GM23338 (cell line): ENCODE data around the gene PPP2R3B. TPM values are rescaled to one million over a fixed set of nuclear protein-coding genes. Genes with fewer than 3 reads are reported as not detected.

Experiments
- ATAC-seq: fragments of 200-7000 bp; cut with Tn5 transposase; 3 replicates; pipeline ENCODE4 v1.9.1; 2020
- DNase-seq: peaks from one replicate; pipeline ENCODE4 v3.0.0-alpha.2; 2015; ENCODE audit warnings: low spot score
- H2AFZ ChIP-seq: fragments of 200-600 bp; sonication (generic); 2 replicates; pipeline ENCODE4 v1.8.0; 2016; ENCODE audit warnings: antibody characterized with exemption, mild to moderate bottlenecking, moderate library complexity
- H3F3A ChIP-seq: fragments of 200-600 bp; sonication (generic); replicated peaks from 2 replicates; pipeline ENCODE4 v1.8.0; 2017; ENCODE audit warnings: antibody characterized with exemption, mixed run types, low read depth
- H3K27ac ChIP-seq: fragments of 200-600 bp; sonication (generic); 2 replicates; pipeline ENCODE4 v1.6.1; 2016; ENCODE audit warnings: low read depth
- H3K27me3 ChIP-seq: fragments of 200-600 bp; sonication (generic); 2 replicates; pipeline ENCODE4 v1.8.0; 2016; ENCODE audit warnings: mild to moderate bottlenecking, mixed run types, moderate library complexity; ENCODE audit not compliant: insufficient read depth
- H3K36me3 ChIP-seq: fragments of 200-600 bp; sonication (generic); 2 replicates; pipeline ENCODE4 v1.8.0; 2016; ENCODE audit warnings: mild to moderate bottlenecking; ENCODE audit not compliant: insufficient read depth
- H3K4me1 ChIP-seq: fragments of 200-600 bp; sonication (generic); 2 replicates; pipeline ENCODE4 v1.8.0; 2016; ENCODE audit warnings: mild to moderate bottlenecking, moderate library complexity; ENCODE audit not compliant: insufficient read depth
- H3K4me2 ChIP-seq: fragments of 200-600 bp; sonication (generic); 2 replicates; pipeline ENCODE4 v1.7.1; 2017; ENCODE audit warnings: mixed run types
- H3K4me3 ChIP-seq: fragments of 200-600 bp; sonication (generic); 2 replicates; pipeline ENCODE4 v1.6.1; 2016; ENCODE audit warnings: mixed run types
- H3K79me2 ChIP-seq: fragments of 200-600 bp; sonication (generic); replicated peaks from 2 replicates; pipeline ENCODE4 v1.8.0; 2017; ENCODE audit warnings: mild to moderate bottlenecking; ENCODE audit not compliant: insufficient read depth
- H3K9me2 ChIP-seq: fragments of 200-600 bp; sonication (generic); 2 replicates; pipeline ENCODE4 v1.8.0; 2017; ENCODE audit not compliant: insufficient read depth
- H4K20me1 ChIP-seq: fragments of 200-600 bp; sonication (generic); replicated peaks from 2 replicates; pipeline ENCODE4 v1.8.0; 2017; ENCODE audit warnings: mild to moderate bottlenecking; ENCODE audit not compliant: insufficient read depth
- H3K27ac Mint-ChIP-seq: 2 replicates; pipeline ENCODE4 v1.8.0; 2020; ENCODE audit warnings: inconsistent platforms, mild to moderate bottlenecking, moderate library complexity, mixed read lengths
- H3K27me3 Mint-ChIP-seq: 3 replicates; pipeline ENCODE4 v1.8.0; 2022; ENCODE audit warnings: low read depth, mild to moderate bottlenecking, moderate library complexity, mixed read lengths, inconsistent platforms; ENCODE audit not compliant: insufficient read depth, poor library complexity
- H3K36me3 Mint-ChIP-seq: 3 replicates; pipeline ENCODE4 v1.8.0; 2021; ENCODE audit warnings: low read depth, mild to moderate bottlenecking, inconsistent platforms, moderate library complexity, mixed read lengths
- H3K4me1 Mint-ChIP-seq: 3 replicates; pipeline ENCODE4 v1.8.0; 2020; ENCODE audit warnings: mild to moderate bottlenecking, inconsistent platforms, mixed read lengths
- H3K4me3 Mint-ChIP-seq: 3 replicates; pipeline ENCODE4 v1.8.0; 2021; ENCODE audit warnings: moderate library complexity, mild to moderate bottlenecking, inconsistent platforms, mixed read lengths
- H3K9me3 Mint-ChIP-seq: 3 replicates; pipeline ENCODE4 v1.8.0; 2020; ENCODE audit warnings: moderate library complexity, mild to moderate bottlenecking, inconsistent platforms, mixed read lengths
- CREB1 ChIP-seq: fragments of 250-450 bp; sonication (Bioruptor Pico); IDR thresholded peaks from 2 replicates; pipeline ENCODE4 v1.5.0; 2020; ENCODE audit warnings: low read depth, mild to moderate bottlenecking, moderate library complexity
- CTCF ChIP-seq, 2 experiments: fragments of 200-600 bp in 1 of 2; sonication (generic) in 1 of 2; conservative IDR thresholded peaks; 2 replicates each; pipeline versions ENCODE4 v1.5.1 to v1.6.1; 2016 to 2017; ENCODE audit warnings: antibody characterized with exemption in 2 of 2, low read depth in 2 of 2, mild to moderate bottlenecking in 2 of 2, moderate library complexity in 1 of 2
- ETS1 ChIP-seq: IDR thresholded peaks from 2 replicates; pipeline ENCODE4 v1.6.1; 2016; ENCODE audit warnings: antibody characterized with exemption
- EZH2phosphoT487 ChIP-seq: fragments of 200-600 bp; sonication (generic); IDR thresholded peaks from one replicate; pipeline ENCODE4 v1.8.1; 2018; ENCODE audit warnings: antibody characterized with exemption; ENCODE audit not compliant: unreplicated experiment
- JUNB ChIP-seq: IDR thresholded peaks from one replicate; pipeline ENCODE4 v1.6.1; 2016; ENCODE audit warnings: antibody characterized with exemption; ENCODE audit not compliant: unreplicated experiment
- NANOG ChIP-seq: IDR thresholded peaks from 2 replicates; pipeline ENCODE4 v1.6.1; 2016; ENCODE audit warnings: antibody characterized with exemption, borderline replicate concordance
- REST ChIP-seq: IDR thresholded peaks from one replicate; pipeline ENCODE4 v1.6.1; 2018; ENCODE audit warnings: antibody characterized with exemption; ENCODE audit not compliant: unreplicated experiment
- STAT1 ChIP-seq: IDR thresholded peaks from one replicate; pipeline ENCODE4 v1.6.1; 2016; ENCODE audit warnings: antibody characterized with exemption; ENCODE audit not compliant: unreplicated experiment
- ZNF114 ChIP-seq: fragments of 250-450 bp; sonication (Bioruptor Pico); IDR thresholded peaks from 2 replicates; pipeline ENCODE4 v1.5.0; 2020; ENCODE audit warnings: mild to moderate bottlenecking, moderate library complexity
- ZNF331 ChIP-seq: fragments of 250-450 bp; sonication (Bioruptor Pico); IDR thresholded peaks from 2 replicates; pipeline ENCODE4 v1.5.0; 2020; ENCODE audit warnings: low read depth, mild to moderate bottlenecking, moderate library complexity
- ZNF462 ChIP-seq: fragments of 250-450 bp; sonication (Bioruptor Pico); IDR thresholded peaks from 2 replicates; pipeline ENCODE4 v1.5.0; 2020; ENCODE audit warnings: mild to moderate bottlenecking, moderate library complexity
- polyA plus RNA-seq: library from polyadenylated mRNA; unstranded; fragments of >200 nt; fragmentation: Nextera tagmentation; extraction: Ambion mirVana; gene quantifications from 2 replicates; pipeline ENCODE4 v1.2.1, GENCODE V29; 2016
- total RNA-seq: library from RNA; depleted of rRNA; stranded (reverse); fragments of >200 nt; shearing (Covaris generic); gene quantifications from 2 replicates; pipeline ENCODE4 v1.2.3, GENCODE V29; 2014

The PPP2R3B gene
- total and polyA plus RNA-seq, 2 experiments from 2014 or later = 50.1 to 104 TPM

- H3K4me1 ChIP-seq = peaks cover 7% of the 10 kb centered on the region; the same call in 1 of the 2 replicates
- no peak for ATAC-seq
- peaks cover 13% of the 10 kb centered on the region for H3K27me3 Mint-ChIP-seq
These were observed 48.9 kb upstream of the PPP2R3B start for GRCh38 chrX:435536-436122.

More at GRCh38 chrX:435536-436122, 48.9 kb upstream of the PPP2R3B start:
- Histone ChIP-seq H2AFZ (no peak overlapping the region), H3K4me3 (no peak overlapping the region), H3F3A (peaks cover 4% of the 10 kb centered on the region; the same call in 1 of the 2 replicates), H3K27me3 (no peaks in the 10 kb centered on the region), H3K27ac (no peak overlapping the region), H3K79me2 (no peaks in the 10 kb centered on the region), H4K20me1 (no peaks in the 10 kb centered on the region), H3K9me2 (no peaks in the 10 kb centered on the region), H3K4me2 (no peak overlapping the region), H3K36me3 (no peaks in the 10 kb centered on the region)
- peak; percentile 18 for DNase-seq
- Mint-ChIP-seq H3K9me3 (peaks cover 84% of the 10 kb centered on the region), H3K27ac (no peak overlapping the region), H3K4me3 (no peak overlapping the region), H3K4me1 (no peaks in the 10 kb centered on the region), H3K36me3 (peaks cover 54% of the 10 kb centered on the region)
- TF ChIP-seq ETS1 (no peak), REST (no peak), ZNF462 (CRISPR knock-in tag) (no peak), ZNF331 (no peak), CTCF (conservative IDR thresholded peaks at IDR 0.05; ENCODE audit: low read depth in 2 of 2) (no peak), EZH2phosphoT487 (no peak), NANOG (no peak), CREB1 (CRISPR knock-in tag) (no peak), ZNF114 (no peak), STAT1 (no peak), JUNB (no peak)
